DOHH2 (cell line): ENCODE data around the gene RGL3.
A peak's percentile ranks its signal among the peaks of the same experiment; 100 is the strongest.

ENCODE experiments used
- H3F3A ChIP-seq: fragments of 200-600 bp; sonication (generic), shearing (Covaris generic); 2 replicates; pipeline ENCODE4 v1.6.0; 2016; ENCODE audit warnings: antibody characterized with exemption, mild to moderate bottlenecking; ENCODE audit not compliant: control insufficient read depth, insufficient read depth
- H3K27ac ChIP-seq: fragments of 200-600 bp; sonication (generic); 2 replicates; pipeline ENCODE4 v1.5.1; 2014; ENCODE audit warnings: low read depth, mild to moderate bottlenecking, low read length, moderate library complexity
- H3K27me3 ChIP-seq: fragments of 200-600 bp; sonication (generic); 2 replicates; pipeline ENCODE4 v1.6.1; 2014; ENCODE audit warnings: mild to moderate bottlenecking, low read length, mixed read lengths; ENCODE audit not compliant: control insufficient read depth
- H3K36me3 ChIP-seq: fragments of 200-600 bp; sonication (generic); 2 replicates; pipeline ENCODE4 v1.6.1; 2014; ENCODE audit warnings: mild to moderate bottlenecking, low read length, moderate library complexity, mixed read lengths; ENCODE audit not compliant: control insufficient read depth
- H3K4me1 ChIP-seq: fragments of 200-600 bp; sonication (generic); 2 replicates; pipeline ENCODE4 v1.6.1; 2014; ENCODE audit warnings: mild to moderate bottlenecking, low read length, mixed read lengths; ENCODE audit not compliant: control insufficient read depth
- H3K4me2 ChIP-seq: fragments of 200-600 bp; sonication (generic); 2 replicates; pipeline ENCODE4 v1.6.0; 2014; ENCODE audit warnings: mild to moderate bottlenecking, low read length, moderate library complexity
- H3K4me3 ChIP-seq: fragments of 200-600 bp; sonication (generic); 2 replicates; pipeline ENCODE4 v1.5.1; 2014; ENCODE audit warnings: mild to moderate bottlenecking, low read length, mixed read lengths
- H3K79me2 ChIP-seq: fragments of 200-600 bp; sonication (generic); 2 replicates; pipeline ENCODE4 v1.6.1; 2014; ENCODE audit warnings: mild to moderate bottlenecking, low read length, mixed read lengths; ENCODE audit not compliant: control insufficient read depth
- H3K9me2 ChIP-seq: fragments of 200-600 bp; sonication (generic); replicated peaks from 2 replicates; pipeline ENCODE4 v1.6.1; 2014; ENCODE audit warnings: mild to moderate bottlenecking, low read length, mixed read lengths; ENCODE audit not compliant: control insufficient read depth
- H3K9me3 ChIP-seq: fragments of 200-600 bp; sonication (generic); 2 replicates; pipeline ENCODE4 v1.6.1; 2014; ENCODE audit warnings: antibody characterized with exemption, low read length, mixed read lengths; ENCODE audit not compliant: control insufficient read depth, insufficient read depth
- H4K20me1 ChIP-seq: fragments of 200-600 bp; sonication (generic); 2 replicates; pipeline ENCODE4 v1.6.0; 2014; ENCODE audit warnings: low read depth, mild to moderate bottlenecking, antibody characterized with exemption, low read length, moderate library complexity; ENCODE audit not compliant: control insufficient read depth, insufficient read depth
- EZH2phosphoT487 ChIP-seq: fragments of 200-600 bp; sonication (generic); IDR thresholded peaks from 2 replicates; pipeline ENCODE4 v1.6.1; 2017; ENCODE audit warnings: borderline replicate concordance, mild to moderate bottlenecking, antibody characterized with exemption, low read length, moderate library complexity, mixed read lengths
- TF ChIP-seq, protein P1 (sequence below): fragments of 200-600 bp; sonication (generic); IDR thresholded peaks from one replicate; pipeline ENCODE4 v1.5.1; 2014; ENCODE audit warnings: antibody characterized with exemption, mild to moderate bottlenecking, low read depth, low read length; ENCODE audit not compliant: poor library complexity, severe bottlenecking

The RGL3 gene

DNA sequence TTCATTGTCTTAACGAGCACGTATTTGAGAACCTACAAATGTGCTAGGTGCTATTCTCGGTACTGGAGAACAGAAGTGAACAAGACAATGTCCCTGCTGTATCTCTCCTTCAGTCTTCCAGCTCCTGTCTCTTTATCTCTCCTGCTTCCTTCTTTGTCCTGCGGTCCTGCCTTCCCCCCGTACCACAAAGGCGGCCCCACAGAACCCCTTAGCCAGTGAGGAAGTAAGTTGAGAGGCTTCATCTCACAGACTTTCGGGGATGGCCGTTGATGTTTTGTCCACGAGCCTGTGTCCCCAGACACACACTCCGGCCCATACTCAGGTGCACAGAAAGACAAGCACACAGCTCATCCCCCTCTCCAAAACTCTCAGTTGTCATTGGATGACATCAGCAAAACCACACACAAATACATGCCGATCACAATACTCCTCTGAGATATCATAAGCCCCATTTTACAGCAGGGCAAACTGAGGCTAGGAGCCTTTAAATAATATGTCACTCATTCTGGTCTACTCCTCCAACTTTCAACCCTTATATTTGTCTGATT, 45.2 kb downstream of the RGL3 start:
- Histone ChIP-seq H3K27me3 (no peaks in the 10 kb centered on the region), H3K4me1 (peaks cover 40% of the 10 kb centered on the region), H3K9me3 (no peaks in the 10 kb centered on the region)

DNA sequence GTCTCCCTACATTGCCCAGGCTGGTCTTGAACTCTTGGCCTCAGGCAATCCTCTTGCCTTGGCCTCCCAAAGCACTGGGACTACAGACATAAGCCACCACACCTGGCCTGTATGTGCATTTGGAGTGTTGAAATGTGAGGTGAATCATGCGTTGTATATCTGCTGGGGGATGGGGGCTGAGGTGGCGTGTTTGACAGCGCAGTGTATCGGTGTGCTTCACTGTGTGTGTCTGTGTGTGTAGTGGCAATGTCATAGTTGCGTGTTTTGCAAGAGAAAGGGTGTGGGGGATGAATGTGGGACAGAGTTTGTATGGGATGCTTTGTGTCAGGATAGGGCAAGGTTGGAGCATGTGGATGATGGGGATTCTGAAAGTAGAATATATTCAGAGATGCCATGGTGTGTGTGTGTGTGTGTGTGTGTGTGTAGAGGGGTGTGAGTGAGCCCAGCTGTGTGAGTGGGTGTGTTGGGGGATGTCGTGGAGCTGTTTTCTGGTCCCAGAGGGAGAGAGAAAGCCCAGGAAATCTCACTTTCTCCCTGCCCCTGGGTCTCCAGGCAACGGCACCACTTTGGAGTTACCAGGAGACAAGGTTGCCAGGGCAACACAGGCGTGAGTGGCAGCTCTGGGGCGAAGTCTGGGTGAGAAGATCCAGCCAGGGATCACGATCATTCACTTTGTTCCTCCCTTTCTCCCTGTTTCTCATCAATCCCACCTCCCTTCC, 45.8 kb downstream of the RGL3 start:
- H3F3A ChIP-seq, result peaks cover 10% of the 10 kb centered on the region
- peaks cover 23% of the 10 kb centered on the region for H3K36me3 ChIP-seq
- H3K27me3 ChIP-seq, result no peaks in the 10 kb centered on the region
- H4K20me1 ChIP-seq, result no peaks in the 10 kb centered on the region
- H3K27ac ChIP-seq, result no peak overlapping the region
- H3K79me2 ChIP-seq, result peaks cover 36% of the 10 kb centered on the region
- no peaks in the 10 kb centered on the region for H3K9me3 ChIP-seq
- peaks cover 36% of the 10 kb centered on the region for H3K4me1 ChIP-seq
- TF ChIP-seq, protein P1, sequence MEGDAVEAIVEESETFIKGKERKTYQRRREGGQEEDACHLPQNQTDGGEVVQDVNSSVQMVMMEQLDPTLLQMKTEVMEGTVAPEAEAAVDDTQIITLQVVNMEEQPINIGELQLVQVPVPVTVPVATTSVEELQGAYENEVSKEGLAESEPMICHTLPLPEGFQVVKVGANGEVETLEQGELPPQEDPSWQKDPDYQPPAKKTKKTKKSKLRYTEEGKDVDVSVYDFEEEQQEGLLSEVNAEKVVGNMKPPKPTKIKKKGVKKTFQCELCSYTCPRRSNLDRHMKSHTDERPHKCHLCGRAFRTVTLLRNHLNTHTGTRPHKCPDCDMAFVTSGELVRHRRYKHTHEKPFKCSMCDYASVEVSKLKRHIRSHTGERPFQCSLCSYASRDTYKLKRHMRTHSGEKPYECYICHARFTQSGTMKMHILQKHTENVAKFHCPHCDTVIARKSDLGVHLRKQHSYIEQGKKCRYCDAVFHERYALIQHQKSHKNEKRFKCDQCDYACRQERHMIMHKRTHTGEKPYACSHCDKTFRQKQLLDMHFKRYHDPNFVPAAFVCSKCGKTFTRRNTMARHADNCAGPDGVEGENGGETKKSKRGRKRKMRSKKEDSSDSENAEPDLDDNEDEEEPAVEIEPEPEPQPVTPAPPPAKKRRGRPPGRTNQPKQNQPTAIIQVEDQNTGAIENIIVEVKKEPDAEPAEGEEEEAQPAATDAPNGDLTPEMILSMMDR, result no peak
- no peak for TF ChIP-seq EZH2phosphoT487
- peak overlapping the region; percentile 94 for H3K4me3 ChIP-seq
- H3K9me2 ChIP-seq, result no peaks in the 10 kb centered on the region
- H3K4me2 ChIP-seq, result peak overlapping the region; percentile 85

More for the DNA sequence above, 45.2 kb downstream of the RGL3 start:
- Histone ChIP-seq H4K20me1 (no peaks in the 10 kb centered on the region), H3K9me2 (no peaks in the 10 kb centered on the region), H3F3A (peaks cover 14% of the 10 kb centered on the region), H3K4me2 (peak overlapping the region; percentile 85), H3K27ac (no peak overlapping the region), H3K36me3 (peaks cover 28% of the 10 kb centered on the region), H3K4me3 (peak overlapping the region; percentile 94), H3K79me2 (peaks cover 41% of the 10 kb centered on the region)
- no peak for TF ChIP-seq EZH2phosphoT487
- TF ChIP-seq, protein P1, result no peak

DNA sequence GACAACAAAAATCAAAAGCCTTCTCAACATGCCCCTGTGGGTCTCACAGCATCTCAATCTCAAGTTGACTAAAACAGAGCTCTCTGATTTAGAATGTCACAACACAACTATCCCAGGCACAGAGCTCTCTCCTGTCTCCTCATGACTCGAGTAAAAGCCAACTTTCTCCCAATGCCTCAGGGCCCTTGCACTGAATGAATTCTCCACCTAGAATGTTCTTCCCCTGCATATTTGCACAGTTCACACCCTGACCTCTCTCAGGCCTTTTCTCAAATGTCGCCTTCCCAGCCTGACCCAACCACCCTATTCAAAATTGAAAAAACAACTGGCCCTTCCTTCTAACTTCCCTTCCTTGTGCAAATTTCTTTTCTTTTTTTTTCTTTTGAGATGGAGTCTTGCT, 48.4 kb downstream of the RGL3 start:
- H4K20me1 ChIP-seq, result no peaks in the 10 kb centered on the region
- H3K27me3 ChIP-seq, result no peaks in the 10 kb centered on the region
- H3K4me1 ChIP-seq, result peaks cover 10% of the 10 kb centered on the region
- no peaks in the 10 kb centered on the region for H3F3A ChIP-seq
- H3K9me2 ChIP-seq, result no peaks in the 10 kb centered on the region
- H3K9me3 ChIP-seq, result no peaks in the 10 kb centered on the region
- no peak overlapping the region for H3K4me2 ChIP-seq
- peaks cover 12% of the 10 kb centered on the region for H3K79me2 ChIP-seq
- no peak overlapping the region for H3K4me3 ChIP-seq
- H3K27ac ChIP-seq, result no peak overlapping the region
- H3K36me3 ChIP-seq, result peaks cover 3% of the 10 kb centered on the region
- TF ChIP-seq, protein P1, result no peak
- no peak for TF ChIP-seq EZH2phosphoT487
